Effector memory CD4-positive, alpha-beta T cell (primary cell): ENCODE measurements around the gene CELA2B.
"Not testable (repeated sequence)": the region's sequence is repeated elsewhere in the genome, so short reads cannot be mapped to it uniquely, and the experiment has no call there.

ENCODE experiments used
- DNase-seq, 3 donors: peaks; one replicate each; pipeline ENCODE4 v3.0.0-alpha.2; 2020
- H3K27ac ChIP-seq: 2 replicates; pipeline ENCODE4 v1.7.0; 2013; ENCODE audit warnings: mild to moderate bottlenecking, low read length, moderate library complexity; ENCODE audit not compliant: insufficient read depth, poor library complexity, severe bottlenecking
- H3K27me3 ChIP-seq: replicated peaks from 2 replicates; pipeline ENCODE4 v1.7.0; 2013; ENCODE audit warnings: mild to moderate bottlenecking, low read length; ENCODE audit not compliant: insufficient read depth, control insufficient read depth, poor library complexity, severe bottlenecking
- H3K36me3 ChIP-seq: 2 replicates; pipeline ENCODE4 v1.7.0; 2013; ENCODE audit warnings: mild to moderate bottlenecking, low read length, moderate library complexity; ENCODE audit not compliant: control insufficient read depth, insufficient read depth
- H3K4me1 ChIP-seq: 2 replicates; pipeline ENCODE4 v1.7.0; 2013; ENCODE audit warnings: low read length, mild to moderate bottlenecking; ENCODE audit not compliant: control insufficient read depth, insufficient read depth, poor library complexity, severe bottlenecking
- H3K4me3 ChIP-seq: 2 replicates; pipeline ENCODE4 v1.7.0; 2013; ENCODE audit warnings: low read length, low read depth, mild to moderate bottlenecking; ENCODE audit not compliant: insufficient read depth, poor library complexity, severe bottlenecking
- H3K9me3 ChIP-seq: 2 replicates; pipeline ENCODE4 v1.7.0; 2013; ENCODE audit warnings: mild to moderate bottlenecking, low read length, moderate library complexity; ENCODE audit not compliant: control insufficient read depth

CELA2B gene

GRCh38 chr1:15433471-15433870, 42.4 kb upstream of the CELA2B start:
- no peaks in the 10 kb centered on the region for H3K4me1 ChIP-seq
- no peak for DNase-seq

GRCh38 chr1:15434739-15435138, 41.2 kb upstream of the CELA2B start:
- not testable (repeated sequence) for H3K4me3 ChIP-seq, H3K4me1 ChIP-seq, H3K9me3 ChIP-seq, DNase-seq, H3K36me3 ChIP-seq, H3K27me3 ChIP-seq, H3K27ac ChIP-seq

More at GRCh38 chr1:15433471-15433870, 42.4 kb upstream of the CELA2B start:
- Histone ChIP-seq H3K36me3 (peaks cover 15% of the 10 kb centered on the region), H3K27ac (no peak overlapping the region), H3K4me3 (no peak overlapping the region), H3K27me3 (no peaks in the 10 kb centered on the region), H3K9me3 (no peaks in the 10 kb centered on the region)

GRCh38 chr1:15435239-15436077, 40.4 kb upstream of the CELA2B start:
- no peaks in the 10 kb centered on the region for H3K27me3 ChIP-seq
- no peak overlapping the region for H3K4me3 ChIP-seq
- no peak for DNase-seq
- H3K4me1 ChIP-seq = no peaks in the 10 kb centered on the region
- no peak overlapping the region for H3K27ac ChIP-seq
- H3K36me3 ChIP-seq = no peaks in the 10 kb centered on the region
- H3K9me3 ChIP-seq = no peaks in the 10 kb centered on the region

- H3K27me3 ChIP-seq = no peaks in the 10 kb centered on the region
- no peak for DNase-seq
- H3K9me3 ChIP-seq = no peaks in the 10 kb centered on the region
- H3K4me1 ChIP-seq = no peaks in the 10 kb centered on the region
- H3K4me3 ChIP-seq = no peak overlapping the region
- no peak overlapping the region for H3K27ac ChIP-seq
- H3K36me3 ChIP-seq = no peaks in the 10 kb centered on the region
Measured at GRCh38 chr1:15436881-15437442, 38.9 kb upstream of the CELA2B start.

GRCh38 chr1:15439325-15439724, 36.6 kb upstream of the CELA2B start:
- Histone ChIP-seq H3K4me1 (no peaks in the 10 kb centered on the region), H3K36me3 (no peaks in the 10 kb centered on the region), H3K9me3 (no peaks in the 10 kb centered on the region), H3K27me3 (no peaks in the 10 kb centered on the region), H3K27ac (no peak overlapping the region), H3K4me3 (no peak overlapping the region)
- DNase-seq = no peak

GRCh38 chr1:15440357-15440756, 35.5 kb upstream of the CELA2B start:
- no peaks in the 10 kb centered on the region for H3K36me3 ChIP-seq
- no peaks in the 10 kb centered on the region for H3K9me3 ChIP-seq
- H3K4me1 ChIP-seq = no peaks in the 10 kb centered on the region
- no peak for DNase-seq
- no peak overlapping the region for H3K4me3 ChIP-seq
- no peak overlapping the region for H3K27ac ChIP-seq
- H3K27me3 ChIP-seq = no peaks in the 10 kb centered on the region

GRCh38 chr1:15441247-15441646, 34.7 kb upstream of the CELA2B start:
- no peak overlapping the region for H3K4me3 ChIP-seq
- H3K4me1 ChIP-seq = no peaks in the 10 kb centered on the region
- no peak for DNase-seq
- H3K36me3 ChIP-seq = no peaks in the 10 kb centered on the region
- H3K9me3 ChIP-seq = no peaks in the 10 kb centered on the region
- no peak overlapping the region for H3K27ac ChIP-seq
- H3K27me3 ChIP-seq = no peaks in the 10 kb centered on the region

GRCh38 chr1:15442119-15442518, 33.8 kb upstream of the CELA2B start:
- Histone ChIP-seq H3K27ac (no peak overlapping the region), H3K9me3 (no peaks in the 10 kb centered on the region), H3K36me3 (no peaks in the 10 kb centered on the region), H3K4me3 (no peak overlapping the region), H3K27me3 (no peaks in the 10 kb centered on the region), H3K4me1 (no peaks in the 10 kb centered on the region)
- DNase-seq = no peak

GRCh38 chr1:15442759-15443158, 33.1 kb upstream of the CELA2B start:
- H3K27me3 ChIP-seq = no peaks in the 10 kb centered on the region
- DNase-seq = no peak
- no peaks in the 10 kb centered on the region for H3K4me1 ChIP-seq
- no peaks in the 10 kb centered on the region for H3K36me3 ChIP-seq
- H3K9me3 ChIP-seq = no peaks in the 10 kb centered on the region
- no peak overlapping the region for H3K4me3 ChIP-seq
- no peak overlapping the region for H3K27ac ChIP-seq

GRCh38 chr1:15443281-15443680, 32.6 kb upstream of the CELA2B start:
- Histone ChIP-seq H3K27me3 (no peaks in the 10 kb centered on the region), H3K27ac (no peak overlapping the region), H3K4me1 (no peaks in the 10 kb centered on the region), H3K4me3 (no peak overlapping the region), H3K36me3 (no peaks in the 10 kb centered on the region), H3K9me3 (no peaks in the 10 kb centered on the region)
- no peak for DNase-seq
